ENCODE results near the gene ABTB2. TPM values are rescaled to one million over a fixed set of nuclear protein-coding genes. Genes with fewer than 3 reads are reported as not detected.

ABTB2 gene
- polyA plus RNA-seq, 2 of the 4 experiments (the other 2 are of a cell fraction), result 8.9 to 15.4 TPM

- TF ChIP-seq BHLHE40 (IDR thresholded peaks at IDR 0.05; ENCODE audit: low read depth, low read length) (no peak), FOSL2 (IDR thresholded peaks at IDR 0.05) (peak; percentile 49), FOSL2 (CRISPR knock-in tag; IDR thresholded peaks at IDR 0.05) (peak; percentile 90), HOXA7 (CRISPR knock-in tag; IDR thresholded peaks at IDR 0.05) (no peak), RARB (CRISPR knock-in tag; IDR thresholded peaks at IDR 0.05) (no peak), CHD2 (IDR thresholded peaks at IDR 0.05; ENCODE audit: low read length, partially characterized antibody) (no peak), GATA3 (IDR thresholded peaks at IDR 0.05; ENCODE audit: borderline replicate concordance) (peak; percentile 53; the same call in 1 of the 2 replicates), TP53 (CRISPR knock-in tag; IDR thresholded peaks at IDR 0.05) (no peak), JUN (IDR thresholded peaks at IDR 0.05) (peak; percentile 58 to 65; a peak in 3 of 5 replicates), ZNF302 (CRISPR knock-in tag; IDR thresholded peaks at IDR 0.05) (no peak)
These were observed 83.0 kb downstream of the ABTB2 start (continued) for GRCh38 chr11:34274712-34275398.

- CTCF ChIA-PET, result interaction anchor here (0.7 to 2.6 kb wide), 4 partner anchors 10 to 99 kb away, joined by 3 to 11 read pairs (median 6); no protein-coding TSS in a partner anchor
- peaks cover 35% of the 10 kb centered on the region for H3K4me1 ChIP-seq
- ATAC-seq (no peak), DNase-seq (ENCODE audit: low read depth in 1 of 2, low spot score in 1 of 2) (no peak), FAIRE-seq (no peak)
- TF ChIP-seq FOXS1 (CRISPR knock-in tag; IDR thresholded peaks at IDR 0.05) (no peak), CTCF (IDR thresholded peaks at IDR 0.05) (no peak), ELK1 (IDR thresholded peaks at IDR 0.05; ENCODE audit: low read depth, low read length) (no peak), FOSL2 (IDR thresholded peaks at IDR 0.05) (no peak), FOSL2 (CRISPR knock-in tag; IDR thresholded peaks at IDR 0.05) (no peak), RCOR1 (IDR thresholded peaks at IDR 0.05; ENCODE audit: low read depth, low read length) (no peak), ZC3H11A (IDR thresholded peaks at IDR 0.05) (no peak), HOXB5 (CRISPR knock-in tag; IDR thresholded peaks at IDR 0.05) (no peak), HDAC2 (IDR thresholded peaks at IDR 0.05) (no peak), CBX8 (IDR thresholded peaks at IDR 0.05) (no peak), RNF2 (IDR thresholded peaks at IDR 0.05; ENCODE audit: borderline replicate concordance, low read depth) (no peak), ESRRA (IDR thresholded peaks at IDR 0.05; ENCODE audit: borderline replicate concordance, low read length) (no peak), RFX5 (IDR thresholded peaks at IDR 0.05) (no peak), EHMT2 (IDR thresholded peaks at IDR 0.05; ENCODE audit: low read depth) (no peak), MAZ (IDR thresholded peaks at IDR 0.05; ENCODE audit: borderline replicate concordance, low read depth, low read length) (no peak), HMGXB4 (CRISPR knock-in tag; IDR thresholded peaks at IDR 0.05; ENCODE audit: borderline replicate concordance) (no peak), JUNB (IDR thresholded peaks at IDR 0.05) (no peak), FOSB (CRISPR knock-in tag; IDR thresholded peaks at IDR 0.05) (no peak)
- no peak overlapping the region for H3K4me2 ChIP-seq
- POLR2A ChIA-PET, result no interaction called here
- no peak overlapping the region for H3K4me3 ChIP-seq
- H3K9me3 ChIP-seq, result no peaks in the 10 kb centered on the region
- WGBS (ENCODE audit: missing lambda C conversion rate), result 90% methylated on average over 5 of the region's 5 CpGs
- peak overlapping the region; percentile 49 to 76; a peak in 5 of 6 replicates for H3K27ac ChIP-seq
These were observed 84.7 kb downstream of the ABTB2 start for GRCh38 chr11:34273099-34273498.

All from A549 (cell line).